GM19397 (cell line): Measurements from ENCODE around the gene TXK.

ENCODE experiments used
- ATAC-seq: cut with Tn5 transposase; IDR thresholded peaks from one replicate; pipeline ENCODE4 v1.9.1; 2021; ENCODE audit warnings: mild to moderate bottlenecking, moderate library complexity; ENCODE audit not compliant: unreplicated experiment

Gene TXK

GRCh38 chr4:48064349-48064748 lies 69.7 kb downstream of the TXK start:
- ATAC-seq: no peak

- ATAC-seq: no peak
These were observed 75.2 kb downstream of the TXK start for GRCh38 chr4:48058617-48059530.

GRCh38 chr4:48051078-48051477 lies 83.0 kb downstream of the TXK start:
- ATAC-seq: no peak

GRCh38 chr4:48049483-48049882 lies 84.6 kb downstream of the TXK start:
- ATAC-seq: no peak

- peak; percentile 9 for ATAC-seq
These were observed 86.2 kb downstream of the TXK start for GRCh38 chr4:48047896-48048295.

GRCh38 chr4:48047421-48047844 lies 86.6 kb downstream of the TXK start:
- peak; percentile 96 for ATAC-seq

GRCh38 chr4:48046059-48046458 lies 88.0 kb downstream of the TXK start:
- ATAC-seq: no peak

- no peak for ATAC-seq
These were observed 89.8 kb downstream of the TXK start for GRCh38 chr4:48044298-48044697.

- no peak for ATAC-seq
These were observed 90.5 kb downstream of the TXK start for GRCh38 chr4:48043504-48043903.

GRCh38 chr4:48042979-48043461 lies 91.0 kb downstream of the TXK start:
- ATAC-seq: no peak

GRCh38 chr4:48041535-48042137 lies 92.4 kb downstream of the TXK start:
- no peak for ATAC-seq

GRCh38 chr4:48039561-48039960 lies 94.5 kb downstream of the TXK start:
- ATAC-seq: no peak

- no peak for ATAC-seq
These were observed 95.4 kb downstream of the TXK start for GRCh38 chr4:48038666-48039065.

- ATAC-seq: no peak
These were observed 97.0 kb downstream of the TXK start for GRCh38 chr4:48037117-48037462.

- ATAC-seq: no peak
These were observed 98.1 kb downstream of the TXK start for GRCh38 chr4:48035952-48036351.

GRCh38 chr4:48033825-48034413 lies 100.1 kb downstream of the TXK start:
- peak; percentile 40 for ATAC-seq

- ATAC-seq: no peak
These were observed 100.6 kb downstream of the TXK start for GRCh38 chr4:48033412-48033811.

GRCh38 chr4:48032721-48033120 lies 101.3 kb downstream of the TXK start:
- no peak for ATAC-seq

- ATAC-seq: no peak
These were observed 102.1 kb downstream of the TXK start for GRCh38 chr4:48031802-48032525.

GRCh38 chr4:48030470-48030869 lies 103.6 kb downstream of the TXK start:
- ATAC-seq: no peak

- peak; percentile 80 for ATAC-seq
These were observed 105.4 kb downstream of the TXK start for GRCh38 chr4:48028696-48029095.
